Large intestine (tissue), 3 donors: ENCODE results near the gene IL22RA1. TPM values are rescaled to one million over a fixed set of nuclear protein-coding genes. Genes with fewer than 3 reads are reported as not detected.

ENCODE experiments used
- DNase-seq, 2 donors: peaks; one replicate each; pipeline versions ENCODE4 v3.0.0 to v3.0.0-alpha.2; 2013
- H3K27ac ChIP-seq: one replicate; pipeline ENCODE4 v1.5.1; 2013; ENCODE audit warnings: low read length
- H3K27me3 ChIP-seq: 2 replicates; pipeline ENCODE4 v1.6.1; 2013; ENCODE audit warnings: low read length; ENCODE audit not compliant: control insufficient read depth, insufficient read depth
- H3K36me3 ChIP-seq: 2 replicates; pipeline ENCODE4 v1.6.1; 2013; ENCODE audit warnings: low read length; ENCODE audit not compliant: control insufficient read depth, insufficient read depth
- H3K4me1 ChIP-seq: one replicate; pipeline ENCODE4 v1.6.1; 2013; ENCODE audit warnings: low read length; ENCODE audit not compliant: control insufficient read depth, insufficient read depth
- H3K4me3 ChIP-seq: one replicate; pipeline ENCODE4 v1.5.1; 2013; ENCODE audit warnings: low read length
- H3K9me3 ChIP-seq: one replicate; pipeline ENCODE4 v1.6.1; 2013; ENCODE audit warnings: mild to moderate bottlenecking, low read depth, low read length, moderate library complexity; ENCODE audit not compliant: control insufficient read depth
- WGBS: methylation state at CpG from one replicate; pipeline ENCODE4 v1.1.5; 2013; ENCODE audit warnings: low lambda C conversion rate; ENCODE audit not compliant: insufficient coverage; 5-methylcytosine and 5-hydroxymethylcytosine counted together
- polyA plus RNA-seq: library from polyadenylated mRNA; unstranded; fragments of 120-200 nt; gene quantifications from one replicate; pipeline ENCODE4 v1.2.1, GENCODE V29; 2013

Gene IL22RA1
- polyA plus RNA-seq, 1 donor, result 100 TPM

GRCh38 chr1:24091971-24092482 lies 50.9 kb downstream of the IL22RA1 start:
- no peaks in the 10 kb centered on the region for H3K9me3 ChIP-seq
- H3K4me1 ChIP-seq, result peaks cover 4% of the 10 kb centered on the region
- peaks cover 97% of the 10 kb centered on the region for H3K36me3 ChIP-seq
- DNase-seq, result no peak
- H3K4me3 ChIP-seq, result no peak overlapping the region
- H3K27ac ChIP-seq, result no peak overlapping the region
- no CpG with 5 or more reads among the region's 13 CpGs for WGBS
- H3K27me3 ChIP-seq, result no peaks in the 10 kb centered on the region

- no peak for DNase-seq
- Histone ChIP-seq H3K27ac (no peak overlapping the region), H3K9me3 (no peaks in the 10 kb centered on the region), H3K27me3 (no peaks in the 10 kb centered on the region), H3K36me3 (peaks cover 98% of the 10 kb centered on the region), H3K4me3 (no peak overlapping the region), H3K4me1 (no peaks in the 10 kb centered on the region)
- WGBS, result no CpG with 5 or more reads among the region's 11 CpGs
Measured at GRCh38 chr1:24090736-24091135, 52.2 kb downstream of the IL22RA1 start.

GRCh38 chr1:24089743-24090555 lies 53.0 kb downstream of the IL22RA1 start:
- Histone ChIP-seq H3K27ac (no peak overlapping the region), H3K4me3 (no peak overlapping the region)

GRCh38 chr1:24089027-24089742 lies 53.8 kb downstream of the IL22RA1 start:
- H3K4me3 ChIP-seq, result no peak overlapping the region
- no peak for DNase-seq
- no CpG with 5 or more reads among the region's 14 CpGs for WGBS
- H3K9me3 ChIP-seq, result no peaks in the 10 kb centered on the region
- H3K27ac ChIP-seq, result no peak overlapping the region
- H3K4me1 ChIP-seq, result no peaks in the 10 kb centered on the region
- peaks cover 97% of the 10 kb centered on the region for H3K36me3 ChIP-seq
- no peaks in the 10 kb centered on the region for H3K27me3 ChIP-seq

More at GRCh38 chr1:24089743-24090555, 53.0 kb downstream of the IL22RA1 start:
- H3K36me3 ChIP-seq, result peaks cover 97% of the 10 kb centered on the region
- H3K27me3 ChIP-seq, result no peaks in the 10 kb centered on the region
- no peak for DNase-seq
- H3K9me3 ChIP-seq, result no peaks in the 10 kb centered on the region
- H3K4me1 ChIP-seq, result no peaks in the 10 kb centered on the region
- no CpG with 5 or more reads among the region's 14 CpGs for WGBS

- Histone ChIP-seq H3K27me3 (no peaks in the 10 kb centered on the region), H3K36me3 (peaks cover 98% of the 10 kb centered on the region), H3K9me3 (no peaks in the 10 kb centered on the region), H3K4me1 (no peaks in the 10 kb centered on the region), H3K27ac (no peak overlapping the region), H3K4me3 (no peak overlapping the region)
- DNase-seq, result no peak
- no CpG with 5 or more reads among the region's 16 CpGs for WGBS
Measured at GRCh38 chr1:24086466-24086865, 56.5 kb downstream of the IL22RA1 start.

GRCh38 chr1:24085546-24085945 lies 57.4 kb downstream of the IL22RA1 start:
- H3K4me1 ChIP-seq, result no peaks in the 10 kb centered on the region
- DNase-seq, result no peak
- H3K9me3 ChIP-seq, result no peaks in the 10 kb centered on the region
- no peak overlapping the region for H3K4me3 ChIP-seq
- no CpG with 5 or more reads among the region's 3 CpGs for WGBS
- H3K27me3 ChIP-seq, result no peaks in the 10 kb centered on the region
- H3K36me3 ChIP-seq, result peaks cover 98% of the 10 kb centered on the region
- no peak overlapping the region for H3K27ac ChIP-seq

- no peaks in the 10 kb centered on the region for H3K4me1 ChIP-seq
- H3K9me3 ChIP-seq, result no peaks in the 10 kb centered on the region
- no peaks in the 10 kb centered on the region for H3K27me3 ChIP-seq
- DNase-seq, result no peak
- H3K36me3 ChIP-seq, result peaks cover 96% of the 10 kb centered on the region
- no peak overlapping the region for H3K4me3 ChIP-seq
- H3K27ac ChIP-seq, result no peak overlapping the region
Measured at GRCh38 chr1:24085007-24085406, 57.9 kb downstream of the IL22RA1 start.

- DNase-seq, result no peak
- Histone ChIP-seq H3K4me3 (no peak overlapping the region), H3K9me3 (no peaks in the 10 kb centered on the region), H3K27me3 (no peaks in the 10 kb centered on the region), H3K4me1 (no peaks in the 10 kb centered on the region), H3K36me3 (peaks cover 96% of the 10 kb centered on the region), H3K27ac (no peak overlapping the region)
- no CpG with 5 or more reads among the region's 7 CpGs for WGBS
Measured at GRCh38 chr1:24084050-24084449, 58.9 kb downstream of the IL22RA1 start.

GRCh38 chr1:24082372-24082771 lies 60.6 kb downstream of the IL22RA1 start:
- no CpG with 5 or more reads among the region's 8 CpGs for WGBS
- Histone ChIP-seq H3K4me3 (no peak overlapping the region), H3K27me3 (no peaks in the 10 kb centered on the region), H3K36me3 (peaks cover 92% of the 10 kb centered on the region), H3K4me1 (no peaks in the 10 kb centered on the region), H3K27ac (no peak overlapping the region), H3K9me3 (no peaks in the 10 kb centered on the region)
- DNase-seq, result no peak

- WGBS, result no CpG with 5 or more reads among the region's 6 CpGs
- Histone ChIP-seq H3K4me1 (no peaks in the 10 kb centered on the region), H3K27ac (no peak overlapping the region), H3K9me3 (no peaks in the 10 kb centered on the region), H3K36me3 (peaks cover 86% of the 10 kb centered on the region), H3K27me3 (no peaks in the 10 kb centered on the region), H3K4me3 (no peak overlapping the region)
- DNase-seq, result no peak
Measured at GRCh38 chr1:24081190-24081589, 61.8 kb downstream of the IL22RA1 start.
